GM12865 (cell line): ENCODE measurements around the gene CEP126.

ENCODE experiments used
- DNase-seq: peaks from one replicate; pipeline ENCODE4 v3.0.0; 2010; ENCODE audit warnings: low read depth
- H3K4me3 ChIP-seq: 2 replicates; pipeline ENCODE4 v1.5.1; 2011; ENCODE audit warnings: mild to moderate bottlenecking, low read depth, low read length, control low read depth
- CTCF ChIP-seq: IDR thresholded peaks from 2 replicates; pipeline ENCODE4 v1.5.1; 2011; ENCODE audit warnings: low read length, control low read depth, low read depth, inconsistent platforms; ENCODE audit not compliant: insufficient read depth; ENCODE audit errors: missing control alignments

The CEP126 gene

GRCh38 chr11:101880222-101880621 is 34.6 kb upstream of the CEP126 start:
- TF ChIP-seq CTCF = peak; percentile 40
- peak; percentile 54 for DNase-seq
- no peak overlapping the region for H3K4me3 ChIP-seq

- H3K4me3 ChIP-seq = no peak overlapping the region
- no peak for DNase-seq
- no peak for TF ChIP-seq CTCF
These were observed 33.2 kb upstream of the CEP126 start for GRCh38 chr11:101881586-101881985.

GRCh38 chr11:101885631-101886030 is 29.2 kb upstream of the CEP126 start:
- H3K4me3 ChIP-seq = no peak overlapping the region
- no peak for TF ChIP-seq CTCF

GRCh38 chr11:101889767-101890166 is 25.0 kb upstream of the CEP126 start:
- H3K4me3 ChIP-seq = no peak overlapping the region
- TF ChIP-seq CTCF = no peak
- no peak for DNase-seq

More at GRCh38 chr11:101885631-101886030, 29.2 kb upstream of the CEP126 start:
- DNase-seq = no peak

- no peak overlapping the region for H3K4me3 ChIP-seq
- no peak for DNase-seq
- TF ChIP-seq CTCF = no peak
These were observed 20.3 kb upstream of the CEP126 start for GRCh38 chr11:101894505-101894904.

- no peak overlapping the region for H3K4me3 ChIP-seq
- no peak for DNase-seq
- no peak for TF ChIP-seq CTCF
These were observed 7.0 kb upstream of the CEP126 start for GRCh38 chr11:101907815-101908214.

- no peak overlapping the region for H3K4me3 ChIP-seq
- TF ChIP-seq CTCF = no peak
- no peak for DNase-seq
These were observed 5.7 kb upstream of the CEP126 start for GRCh38 chr11:101909087-101909486.
